ENCODE measurements around the gene TLE4.

Gene TLE4

GRCh38 chr9:79572032-79572607 lies 355 bp downstream of the TLE4 start:
- peak; percentile 38 to 59 for DNase-seq

DNA sequence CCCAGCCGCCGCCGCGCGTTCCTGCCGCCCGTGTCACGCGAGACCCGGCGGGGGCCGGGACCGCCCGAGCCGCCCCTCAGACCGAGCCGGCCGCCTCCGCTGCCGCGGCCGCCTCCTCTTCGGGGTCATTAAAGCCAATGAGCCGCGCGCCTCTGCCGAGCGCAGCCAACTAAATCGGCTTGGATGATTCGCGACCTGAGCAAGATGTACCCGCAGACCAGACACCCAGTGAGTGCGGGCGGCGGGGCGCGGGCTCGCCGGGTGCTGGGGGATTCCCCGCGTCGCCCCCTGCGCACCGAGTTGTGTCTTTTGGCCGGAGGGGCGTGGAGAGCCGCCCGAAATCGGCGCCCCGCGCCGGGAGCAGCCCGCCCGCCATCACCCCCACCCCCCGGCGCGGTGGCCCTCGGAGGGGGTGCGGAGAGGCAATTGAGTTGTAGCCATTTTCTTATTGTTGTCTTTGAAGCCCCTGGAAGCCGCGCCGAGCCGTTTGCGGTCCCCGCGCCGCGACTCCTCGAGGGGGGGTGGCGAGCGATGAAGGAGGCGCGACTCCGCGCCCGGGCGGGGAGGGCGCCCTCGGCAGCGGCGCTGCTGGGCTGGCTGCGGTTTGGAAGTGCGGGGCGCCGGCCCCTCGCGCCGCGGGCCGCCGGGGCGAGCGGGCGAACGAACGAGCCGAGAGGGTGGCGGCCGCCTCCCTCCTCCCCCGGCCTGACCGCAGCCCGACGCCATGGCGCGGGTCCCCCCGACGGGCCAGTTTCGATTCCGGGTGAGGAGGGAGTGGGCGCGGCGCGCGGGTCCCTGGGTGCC lies 1.0 kb downstream of the TLE4 start:
- peak; percentile 29 to 65 for DNase-seq

DNA sequence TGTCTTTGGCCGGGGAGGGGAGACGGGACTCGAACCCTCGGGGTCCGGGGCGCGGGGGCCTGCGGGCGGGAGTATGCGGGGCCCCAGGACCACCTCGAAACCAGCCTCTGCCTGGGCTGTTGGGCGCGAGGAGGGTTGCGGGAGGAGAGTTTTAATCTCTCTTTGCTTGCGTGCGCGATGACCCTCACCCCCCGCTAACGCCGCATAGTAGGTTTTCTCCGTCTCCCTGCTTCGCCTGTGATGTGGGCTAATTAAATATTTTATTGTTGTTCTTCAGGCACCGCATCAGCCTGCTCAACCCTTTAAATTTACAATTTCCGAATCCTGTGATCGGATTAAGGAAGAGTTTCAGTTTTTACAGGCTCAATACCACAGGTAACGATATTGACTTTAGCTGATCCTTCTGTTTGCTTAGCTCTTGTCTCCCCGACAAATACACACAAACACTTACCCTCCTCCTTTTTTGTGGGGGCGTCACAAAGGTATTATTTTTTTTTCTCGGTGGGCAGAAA lies 1.7 kb downstream of the TLE4 start:
- DNase-seq, result no peak

DNA sequence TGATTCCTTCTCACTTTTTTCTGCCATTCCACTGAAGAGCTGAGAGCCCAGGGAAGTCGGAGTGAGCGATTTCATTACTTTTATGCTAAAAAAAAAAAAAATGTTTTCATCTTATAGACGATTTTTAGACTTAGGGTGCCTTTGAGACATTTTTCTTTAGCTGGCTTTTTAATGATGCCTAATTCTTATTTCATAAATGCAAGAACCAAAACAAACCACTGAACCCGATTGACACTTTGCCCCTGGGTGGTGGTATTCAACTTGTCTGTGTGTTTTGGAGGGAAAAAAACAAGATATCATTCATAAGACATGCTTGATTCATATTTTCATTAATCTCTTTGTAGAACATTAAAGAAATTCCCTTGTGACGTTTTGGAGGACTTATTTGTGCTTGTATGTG lies 2.4 kb downstream of the TLE4 start:
- DNase-seq, result no peak

GRCh38 chr9:79574781-79575180 lies 3.0 kb downstream of the TLE4 start:
- DNase-seq, result no peak

DNA sequence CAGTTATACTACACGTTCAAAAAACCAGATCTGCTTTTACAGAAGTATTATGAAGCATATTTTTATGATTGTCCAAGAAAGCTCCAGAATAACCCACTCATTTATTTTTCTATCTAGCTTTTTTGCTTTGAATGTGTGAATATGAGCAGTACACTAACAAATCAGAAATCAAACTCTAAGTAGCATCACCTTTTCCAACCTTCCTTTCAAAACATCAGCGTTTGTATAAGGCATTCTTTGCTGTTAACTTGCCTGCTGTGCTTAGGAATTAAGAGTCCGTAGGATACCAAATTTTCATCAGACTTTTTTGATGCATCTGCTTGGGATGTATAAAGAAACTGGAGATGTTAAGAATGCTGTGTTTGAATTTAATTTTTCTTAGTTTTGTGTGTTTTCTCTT lies 3.8 kb downstream of the TLE4 start:
- no peak for DNase-seq

DNA sequence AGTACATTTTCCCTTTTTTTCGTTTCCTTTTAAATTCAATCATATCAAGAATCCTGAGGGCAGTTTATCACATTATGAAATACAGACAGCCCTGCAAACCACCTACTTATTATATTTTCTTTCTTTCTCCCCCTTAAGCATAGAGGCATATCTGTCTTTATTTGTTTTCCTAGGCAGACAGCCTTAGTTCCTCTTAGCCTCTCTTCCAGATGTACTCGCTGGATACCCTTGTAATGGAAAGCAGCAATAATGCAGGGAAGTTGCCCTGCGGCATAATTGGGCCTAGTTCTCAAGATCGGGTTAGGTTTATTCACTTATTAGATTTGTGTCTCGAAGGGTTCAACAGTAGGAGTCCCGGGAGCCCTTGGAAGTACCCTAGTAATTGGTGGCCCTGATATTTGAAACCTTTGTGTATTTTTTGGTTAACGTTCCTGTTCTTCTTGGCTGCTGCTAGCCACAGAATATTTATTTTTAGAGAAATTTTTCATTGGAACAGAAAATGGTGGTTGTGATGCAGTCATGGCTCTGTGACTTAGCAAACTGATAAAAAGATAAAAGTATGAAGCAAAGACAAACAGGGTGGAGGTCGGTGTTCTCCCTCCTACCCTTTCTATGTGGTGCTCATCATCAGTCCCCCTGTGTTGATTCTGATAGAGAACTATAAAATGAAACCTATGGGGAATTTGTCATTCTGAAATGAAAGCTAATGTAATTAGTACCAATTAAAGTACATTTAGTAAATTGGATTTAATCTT lies 6.4 kb downstream of the TLE4 start:
- DNase-seq, result no peak

GRCh38 chr9:79578891-79579290 lies 7.1 kb downstream of the TLE4 start:
- DNase-seq, result no peak

GRCh38 chr9:79579624-79580023 lies 7.9 kb downstream of the TLE4 start:
- DNase-seq, result no peak

DNA sequence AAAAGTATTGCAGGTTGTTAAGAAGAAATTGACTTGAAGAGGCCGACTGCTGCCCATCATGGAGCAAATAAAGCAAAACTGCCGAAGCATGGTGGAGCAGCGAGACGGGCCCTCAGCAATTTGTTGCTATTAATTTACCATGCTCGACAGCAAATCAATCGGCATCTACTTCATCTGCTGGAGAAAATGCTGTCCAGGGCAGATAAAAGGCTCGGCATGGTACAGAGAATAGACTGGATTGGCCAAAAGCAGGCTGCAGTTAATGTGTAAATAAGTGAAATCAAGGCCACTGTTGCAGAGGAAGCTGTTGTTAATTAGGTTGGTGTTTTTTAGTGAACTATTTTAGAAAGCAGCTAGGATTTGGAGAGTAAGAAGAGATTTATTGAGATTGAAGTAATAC lies 8.3 kb downstream of the TLE4 start:
- DNase-seq, result no peak

- no peak for DNase-seq
These were observed 9.6 kb downstream of the TLE4 start for GRCh38 chr9:79581388-79581787.

- peak; percentile 54 to 74 for DNase-seq
These were observed 10.0 kb downstream of the TLE4 start for GRCh38 chr9:79581794-79582193.

DNA sequence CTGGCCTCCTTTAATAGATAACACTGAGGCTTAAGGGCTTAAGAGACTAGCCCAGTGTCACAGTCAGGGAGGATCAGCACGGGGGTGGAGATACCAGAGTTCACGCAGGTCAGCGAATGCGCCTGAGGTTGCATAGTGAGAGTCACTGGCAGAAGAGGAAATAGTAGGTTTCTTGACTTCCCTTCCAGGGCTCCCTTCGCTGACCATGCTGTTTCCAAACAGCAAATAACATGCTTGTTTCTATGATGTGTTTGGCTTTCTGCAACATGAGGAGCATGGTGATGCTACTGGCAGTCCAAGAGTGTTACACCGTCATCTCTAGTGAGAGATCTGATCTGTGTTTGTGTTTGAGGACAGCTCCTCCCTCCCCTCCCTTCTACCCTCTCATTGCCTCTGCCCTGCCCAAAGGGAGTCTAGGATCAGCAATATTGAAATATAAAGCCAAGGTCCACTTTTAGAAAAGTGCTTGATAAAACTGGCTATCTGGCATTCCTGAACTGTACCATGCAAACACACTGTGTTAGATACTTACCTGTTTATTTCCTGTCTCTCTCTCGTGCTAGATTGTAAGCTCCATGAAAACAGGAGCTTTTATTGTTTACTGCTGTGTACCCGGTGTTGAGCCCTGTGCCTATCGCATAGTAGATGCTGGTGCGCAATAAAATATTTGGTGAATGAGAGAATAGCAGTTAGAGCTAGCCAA lies 12.3 kb downstream of the TLE4 start:
- DNase-seq, result peak; percentile 87 to 92

GRCh38 chr9:79584655-79584982 lies 12.9 kb downstream of the TLE4 start:
- DNase-seq, result peak in 1 of 2 donors; percentile 65

GRCh38 chr9:79588488-79589223 lies 16.9 kb downstream of the TLE4 start:
- no peak for DNase-seq

DNA sequence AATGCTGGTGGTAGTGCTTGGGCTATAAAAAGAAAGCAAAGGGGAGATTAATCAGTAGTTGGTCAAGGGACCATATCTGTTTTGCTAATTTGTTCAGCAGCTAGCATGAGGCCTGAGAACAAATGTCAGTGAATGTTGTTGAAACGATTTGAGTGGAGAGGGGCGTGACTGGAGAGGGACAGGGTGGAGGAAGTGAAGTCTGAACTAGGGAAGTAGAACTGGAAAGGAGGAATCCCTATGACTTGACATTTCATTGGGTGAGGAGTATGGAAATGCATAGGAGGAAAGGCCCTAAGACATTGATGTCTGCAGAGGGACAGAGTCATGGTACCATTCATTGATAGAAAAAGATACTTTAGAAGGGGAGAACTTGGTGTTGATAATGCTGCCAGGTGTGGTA lies 19.7 kb downstream of the TLE4 start:
- DNase-seq, result no peak

DNA sequence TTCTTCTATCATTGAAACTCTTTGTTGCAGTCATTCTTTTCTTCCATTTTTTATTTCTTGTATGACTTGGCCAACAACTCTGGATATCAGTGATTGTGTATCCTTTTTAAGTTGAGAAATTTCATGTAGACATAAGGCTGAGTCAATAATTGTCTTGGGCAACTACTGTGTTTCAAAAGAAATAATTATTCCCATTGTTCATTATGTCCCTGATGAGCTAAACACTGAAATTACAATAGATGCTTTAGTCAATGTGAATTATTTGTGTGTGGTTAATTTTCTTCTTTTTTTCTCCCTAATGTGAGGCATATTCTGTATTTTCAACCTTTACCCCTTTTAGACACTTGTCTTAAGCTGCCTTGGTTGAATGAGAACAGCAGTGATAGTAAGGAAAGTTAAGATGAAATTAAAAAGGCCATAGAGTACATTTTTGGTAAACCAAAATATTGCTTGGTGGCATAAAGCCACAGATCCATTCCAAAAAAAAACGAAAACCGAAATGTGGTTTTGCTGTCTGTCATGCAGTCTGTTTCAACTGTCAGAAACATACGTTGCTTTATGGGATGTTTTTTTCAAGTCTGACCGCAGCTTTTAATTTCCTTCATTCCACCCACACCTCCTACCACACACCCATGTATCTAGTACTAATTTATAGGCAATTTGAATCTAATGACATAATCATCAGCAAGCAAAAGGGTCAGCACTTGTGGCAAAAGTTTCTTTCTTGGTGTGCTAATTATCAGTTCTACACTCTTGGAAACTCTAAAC lies 21.1 kb downstream of the TLE4 start:
- peak in 1 of 2 donors; percentile 68 for DNase-seq

- no peak for DNase-seq
These were observed 27.0 kb downstream of the TLE4 start for GRCh38 chr9:79598562-79599345.

DNA sequence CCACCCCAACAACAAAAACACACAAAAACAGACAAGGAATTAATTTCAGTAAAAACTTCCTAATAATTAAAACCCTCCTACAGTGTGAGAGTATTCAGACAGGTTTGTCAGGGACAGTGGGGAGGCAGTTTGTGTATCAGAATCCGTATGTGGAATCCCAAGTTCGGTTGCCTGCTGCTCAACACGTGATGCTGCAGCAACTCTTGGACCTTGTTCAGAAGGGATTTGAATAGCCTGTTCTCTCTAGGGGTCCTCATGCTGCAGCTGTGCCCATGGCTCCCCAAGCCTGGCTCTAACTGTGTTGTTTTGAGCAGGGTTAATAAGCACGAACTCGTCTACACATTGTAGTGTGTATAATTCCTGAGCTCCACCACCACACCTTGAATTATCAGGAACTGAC lies 28.7 kb downstream of the TLE4 start:
- DNase-seq, result no peak

GRCh38 chr9:79603222-79603920 lies 31.6 kb downstream of the TLE4 start:
- DNase-seq, result no peak

Measured in inflammatory macrophage treated with lipopolysaccharide for 1 hour (primary cell).